ENCODE measurements around the gene HIVEP3.

- no peak for TF ChIP-seq CTCF (optimal IDR thresholded peaks at IDR 0.05 in 1 of 3, IDR thresholded peaks at IDR 0.05 in 1 of 3, conservative IDR thresholded peaks at IDR 0.05 in 1 of 3; ENCODE audit: extremely low read depth in 1 of 3, insufficient read depth in 2 of 3, low read length in 3 of 3)
- no peak for TF ChIP-seq EZH2 (IDR thresholded peaks at IDR 0.05; ENCODE audit: low read length)
Observed at GRCh38 chr1:41884256-41885230, 34.2 kb downstream of the HIVEP3 start.

All from keratinocyte (primary cell).